Measurements from ENCODE around the gene CDHR2.

- no peak for TF ChIP-seq CTCF (IDR thresholded peaks at IDR 0.05)
- TF ChIP-seq POLR2A (IDR thresholded peaks at IDR 0.05): no peak
Measured at GRCh38 chr5:176632745-176633144, 83.6 kb downstream of the CDHR2 start.

All from uterus (tissue), 2 donors.